GM12874 (cell line): Measurements from ENCODE around the gene AIP.

Experiments used
- CTCF ChIP-seq: IDR thresholded peaks from 2 replicates; pipeline ENCODE4 v1.5.1; 2011; ENCODE audit warnings: low read depth, mild to moderate bottlenecking, control low read depth, low read length, moderate library complexity; ENCODE audit not compliant: insufficient read depth

Gene AIP

GRCh38 chr11:67530282-67530592, 47.4 kb downstream of the AIP start:
- TF ChIP-seq CTCF = no peak

- TF ChIP-seq CTCF = no peak
Measured at GRCh38 chr11:67532889-67533288, 50.1 kb downstream of the AIP start.

GRCh38 chr11:67534070-67534679, 51.3 kb downstream of the AIP start:
- TF ChIP-seq CTCF = no peak

DNA sequence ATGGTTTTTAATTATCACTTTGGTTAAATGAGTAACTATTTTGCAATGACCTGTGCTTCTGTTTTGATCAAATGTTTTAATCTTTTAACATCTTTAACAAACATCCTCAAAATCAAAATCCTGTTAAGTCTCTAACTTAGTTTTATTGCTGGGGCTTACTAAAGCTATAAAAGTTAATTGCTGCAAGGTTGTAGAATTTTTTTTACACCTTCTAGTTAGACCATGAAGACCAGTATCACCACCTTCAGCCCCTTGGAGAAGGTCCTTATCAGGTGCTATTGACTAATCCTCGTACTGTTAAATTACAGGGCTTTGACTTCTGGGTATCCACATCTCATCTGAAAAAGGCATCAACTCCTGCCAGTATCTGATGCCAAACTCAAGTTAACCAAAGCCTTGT, 52.7 kb downstream of the AIP start:
- TF ChIP-seq CTCF = no peak

DNA sequence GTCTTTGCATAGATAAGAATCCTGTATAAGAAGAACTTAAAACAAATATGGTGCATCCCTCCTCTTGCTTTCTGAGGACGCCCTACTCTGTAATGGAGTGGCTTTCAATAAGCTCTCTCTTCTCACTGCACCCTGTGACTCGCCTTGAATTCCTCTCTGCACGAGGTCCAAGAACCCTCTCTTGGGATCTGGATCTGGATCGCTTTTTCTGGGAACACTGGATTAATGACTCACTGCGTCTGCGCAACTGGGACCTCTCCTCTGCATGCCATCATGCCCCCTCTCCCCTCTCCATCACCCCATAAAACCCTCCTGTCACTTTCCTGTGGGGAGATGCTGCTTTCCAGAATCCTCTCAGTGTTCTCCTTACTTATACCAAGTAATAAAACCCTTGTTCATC, 55.5 kb downstream of the AIP start:
- no peak for TF ChIP-seq CTCF

GRCh38 chr11:67538823-67539505, 56.1 kb downstream of the AIP start:
- TF ChIP-seq CTCF = no peak

DNA sequence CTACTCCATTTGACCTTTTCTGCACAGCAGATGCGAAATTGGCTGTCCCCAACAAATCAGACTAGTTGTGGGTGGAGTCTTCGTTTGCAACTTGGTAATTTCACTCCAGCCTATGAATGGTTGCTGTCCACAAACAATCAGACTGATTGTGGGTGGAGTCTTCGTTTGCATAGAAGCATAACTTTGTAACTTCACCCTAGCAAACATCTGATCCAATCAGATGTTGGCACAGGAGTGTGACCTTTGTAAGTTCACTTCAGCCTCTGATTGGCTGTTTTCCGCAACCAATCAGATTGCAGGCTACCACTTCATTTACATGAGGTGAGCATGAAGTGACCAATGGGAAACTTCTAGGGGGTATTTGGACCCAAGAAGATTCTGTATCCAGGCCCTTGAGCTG, 56.7 kb downstream of the AIP start:
- no peak for TF ChIP-seq CTCF
